Measurements from ENCODE around the gene CCDC91. TPM values are rescaled to one million over a fixed set of nuclear protein-coding genes. Genes with fewer than 3 reads are reported as not detected.

The CCDC91 gene
- total and polyA plus RNA-seq, 9 of the 15 experiments (the other 6 are each of a cell fraction or from before 2014, with no cell fraction given): 10.1 to 31.1 (median 26.3) TPM

GRCh38 chr12:28156804-28157203 is 33.5 kb upstream of the CCDC91 start:
- Histone ChIP-seq H3K9me1 (ENCODE audit: control insufficient read depth, insufficient read depth, low read length) (no peaks in the 10 kb centered on the region), H3K4me3 (peak overlapping the region; percentile 7; the same call in 1 of the 2 replicates), H2AFZ (ENCODE audit: low read depth, low read length) (peak overlapping the region; percentile 96), H3K9me3 (replicated peaks; ENCODE audit: control insufficient read depth, insufficient read depth, low read depth, low read length) (no peaks in the 10 kb centered on the region), H3K79me2 (ENCODE audit: control insufficient read depth, insufficient read depth, low read length) (no peaks in the 10 kb centered on the region), H3K27me3 (ENCODE audit: control insufficient read depth in 2 of 2, insufficient read depth in 2 of 2, low read length in 2 of 2) (no peaks in the 10 kb centered on the region), H3K4me1 (replicated peaks in 1 of 2; ENCODE audit: control insufficient read depth in 2 of 2, insufficient read depth in 2 of 2, low read length in 2 of 2) (peaks cover 0 to 18% of the 10 kb centered on the region in 2 experiments; a peak in 3 of 5 replicates), H4K20me1 (replicated peaks; ENCODE audit: control insufficient read depth, insufficient read depth, low read length) (no peaks in the 10 kb centered on the region), H3K9ac (ENCODE audit: insufficient read depth in 1 of 2, low read depth in 2 of 2, low read length in 2 of 2) (peak overlapping the region; percentile 60 to 85; a peak in 3 of 4 replicates), H3K27ac (ENCODE audit: extremely low read depth, low read depth, low read length) (peak overlapping the region; percentile 73), H3K36me3 (ENCODE audit: control insufficient read depth, insufficient read depth, low read length) (no peaks in the 10 kb centered on the region), H3K4me2 (ENCODE audit: insufficient read depth, low read length) (peak overlapping the region; percentile 69)
- ChIA-PET POLR2A (interaction anchor here (0.6 to 2.3 kb wide), 7 partner anchors 9 to 209 kb away, joined by 3 to 5 read pairs (median 4); no protein-coding TSS in a partner anchor), CTCF (ENCODE audit: low intra/inter-chr PET ratio) (no interaction called here)
- DNase-seq (ENCODE audit: extremely low read depth in 1 of 4, low spot score in 3 of 4): peak in 2 of 4 experiments; percentile 26 to 52
- TF ChIP-seq ZNF592 (IDR thresholded peaks at IDR 0.05) (peak; percentile 58), ZEB2 (IDR thresholded peaks at IDR 0.05) (0 out of 2 replicates have a peak, but pooled peaks have one; percentile 20), MTA3 (IDR thresholded peaks at IDR 0.05; ENCODE audit: borderline replicate concordance) (0 out of 2 replicates have a peak, but pooled peaks have one; percentile 17), YY1 (IDR thresholded peaks at IDR 0.05; ENCODE audit: borderline replicate concordance in 1 of 3, control insufficient read depth in 1 of 3, extremely low read depth in 1 of 3, insufficient read depth in 3 of 3, insufficient read length in 1 of 3, insufficient replicate concordance in 2 of 3, low read depth in 1 of 3, low read length in 2 of 3) (peak in 1 of 3 experiments; percentile 49), ZNF589 (CRISPR knock-in tag; IDR thresholded peaks at IDR 0.05; ENCODE audit: low read depth) (0 out of 2 replicates have a peak, but pooled peaks have one; percentile 34), C11orf30 (IDR thresholded peaks at IDR 0.05; ENCODE audit: low read depth) (no peak)
- WGBS (ENCODE audit: insufficient coverage, low coverage, missing lambda C conversion rate): 3% methylated on average over 7 of the region's 7 CpGs
- no peak for FAIRE-seq
- peak; percentile 75 for ATAC-seq
- intact Hi-C loops (cut with micrococcal nuclease) (no loop called here), in situ Hi-C loops (cut with MboI) (no loop called here)
- BruUV-seq (replicated peaks): no TSS peak
